Measurements from ENCODE around the gene SUN5. TPM values are rescaled to one million over a fixed set of nuclear protein-coding genes. Genes with fewer than 3 reads are reported as not detected.

The SUN5 gene
- total RNA-seq, 2 donors from 2014 or later: not detected

DNA sequence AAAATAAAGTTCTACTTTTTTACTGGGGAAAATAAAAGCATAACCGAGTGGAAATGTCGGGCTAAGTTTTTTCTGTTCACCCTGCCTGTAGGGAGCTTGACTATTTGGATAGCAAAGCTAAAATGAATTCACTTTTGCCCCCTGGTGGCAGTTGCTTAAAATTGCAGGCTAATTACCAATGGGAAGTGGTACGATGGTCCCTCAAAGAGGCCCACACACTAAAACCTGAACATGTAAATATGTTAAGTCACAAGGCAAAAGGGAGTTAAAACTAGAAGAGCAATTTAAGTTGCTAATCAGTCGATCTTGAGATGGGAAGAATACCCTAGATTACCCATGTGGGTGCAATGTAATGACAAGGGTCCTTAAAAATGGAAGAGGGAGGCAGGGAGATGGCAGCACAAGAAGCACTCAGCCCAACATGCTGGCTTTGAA lies 916 bp upstream of the SUN5 start:
- DNase-seq: no peak
- ATAC-seq: no peak
- intact Hi-C loops (cut with DNase I, micrococcal nuclease): no loop called here

DNA sequence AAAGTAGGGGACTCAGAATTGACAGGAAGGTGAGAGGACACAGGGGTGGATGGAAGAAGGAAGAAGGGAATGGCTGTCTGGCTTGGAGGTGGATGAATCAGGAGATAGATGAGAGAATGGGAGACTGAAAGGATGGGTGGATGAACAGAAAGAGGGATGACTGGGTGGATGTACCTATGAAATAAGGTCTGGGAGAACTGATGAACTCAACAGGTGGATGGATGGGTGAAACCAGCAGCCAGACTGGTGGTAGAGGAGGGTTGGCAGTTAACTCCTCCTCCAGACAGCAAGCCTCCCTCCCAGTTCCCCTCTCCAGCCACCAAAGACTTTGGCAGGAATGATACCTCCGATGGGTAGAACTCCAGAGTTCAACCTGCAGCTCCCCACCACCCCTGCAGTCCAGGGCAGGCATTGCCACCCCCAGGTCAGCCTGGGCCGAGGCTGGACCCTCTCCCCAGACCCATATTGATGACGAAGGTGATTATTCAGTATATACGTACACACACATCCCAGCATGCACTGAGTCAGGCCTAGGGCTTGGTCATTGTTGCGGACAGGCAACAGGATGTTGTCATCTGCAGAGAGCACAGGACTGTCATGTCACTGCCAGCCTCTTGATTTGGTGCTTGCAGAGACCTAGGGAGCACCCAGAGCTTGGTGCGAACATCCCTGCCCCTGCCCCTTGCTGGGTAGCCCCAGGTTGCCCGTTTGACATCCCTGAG lies 2.0 kb downstream of the SUN5 start:
- ATAC-seq (no peak), DNase-seq (no peak)
- intact Hi-C loops (cut with DNase I, micrococcal nuclease): no loop called here

DNA sequence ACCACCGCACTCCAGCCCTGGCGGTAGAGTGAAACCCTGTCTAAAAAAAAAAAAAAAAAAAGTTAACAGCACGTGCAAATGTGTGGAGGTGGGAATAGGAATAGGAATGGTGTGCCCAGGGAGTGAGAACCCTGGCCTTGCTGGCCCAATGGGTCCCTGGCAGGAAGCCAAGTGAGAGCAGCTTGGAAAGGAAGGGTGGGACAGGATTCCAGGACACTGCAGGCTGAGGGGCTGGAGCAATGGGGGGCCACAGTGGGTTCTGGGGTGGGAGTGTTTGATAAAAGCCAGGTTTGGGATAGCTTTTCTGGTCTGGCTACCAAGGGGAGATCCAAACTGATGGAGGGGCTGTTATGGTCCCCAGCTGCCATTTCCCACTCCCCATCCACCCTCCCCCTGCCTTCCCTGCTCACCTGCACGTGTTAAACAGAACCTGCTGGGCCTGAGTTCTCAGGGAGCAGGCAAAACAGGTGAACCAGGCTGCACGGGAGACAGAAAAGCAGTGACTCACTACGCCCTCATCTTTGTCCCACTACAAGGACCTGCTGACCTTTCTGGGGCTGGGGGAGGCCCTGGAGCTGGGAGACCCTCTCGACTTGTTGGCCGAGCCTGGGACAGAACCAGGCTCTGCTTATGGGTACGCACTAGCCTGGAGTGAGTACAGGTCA lies 3.3 kb downstream of the SUN5 start:
- DNase-seq (no peak), ATAC-seq (no peak)
- intact Hi-C loops (cut with DNase I, micrococcal nuclease): no loop called here

DNA sequence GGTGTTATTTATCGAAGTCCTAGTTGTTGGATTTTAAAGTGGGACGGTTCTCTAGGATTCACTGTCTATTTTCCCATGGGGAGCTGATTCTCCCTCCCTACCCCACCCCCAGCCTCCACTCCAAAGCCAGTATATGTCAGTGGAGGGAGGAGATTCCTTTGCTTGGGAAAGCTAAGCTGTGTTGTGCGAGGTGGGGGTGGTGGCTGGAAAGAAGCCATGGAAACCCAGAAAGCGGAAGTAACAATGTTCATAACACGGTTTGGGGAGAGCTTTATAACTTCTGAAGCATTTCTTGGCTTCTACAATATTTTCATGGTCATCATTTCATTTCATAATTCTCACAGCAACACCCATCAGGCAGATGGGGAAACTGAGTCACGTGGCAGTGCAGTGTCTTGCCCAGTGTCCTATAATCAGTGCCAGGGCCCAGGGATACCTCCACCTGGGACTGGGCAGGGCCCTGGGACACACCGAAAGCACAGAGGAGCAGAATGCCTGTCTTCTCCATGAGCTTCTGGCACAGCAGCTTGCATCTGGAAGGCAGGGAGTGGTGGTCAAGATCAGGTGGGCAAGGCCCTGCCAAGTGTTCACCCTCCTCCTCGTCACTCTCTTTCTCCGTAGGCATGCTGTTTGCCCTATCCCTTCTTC lies 4.5 kb downstream of the SUN5 start:
- no peak for DNase-seq
- intact Hi-C loops (cut with DNase I, micrococcal nuclease): no loop called here
- ATAC-seq: no peak

DNA sequence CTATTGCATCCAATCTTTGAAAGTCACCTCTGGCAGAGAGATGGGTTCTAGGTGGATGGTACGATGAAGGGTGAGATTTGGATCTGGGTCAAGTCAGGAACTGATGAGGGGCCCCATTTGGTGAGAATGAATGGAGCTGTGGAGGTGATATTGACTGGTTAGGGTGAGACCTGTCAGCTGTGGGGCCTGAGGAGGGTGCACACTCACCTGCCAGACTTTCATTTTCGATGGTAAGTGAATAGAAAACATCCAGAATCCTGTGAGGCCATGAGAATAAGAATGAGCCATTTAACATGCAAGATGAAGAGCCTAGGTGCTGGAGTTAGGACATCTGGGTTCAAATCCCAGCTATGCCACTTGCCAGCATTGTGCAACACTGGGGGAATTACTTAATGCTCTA lies 6.8 kb downstream of the SUN5 start:
- no peak for ATAC-seq
- DNase-seq: no peak
- intact Hi-C loops (cut with DNase I, micrococcal nuclease): no loop called here

DNA sequence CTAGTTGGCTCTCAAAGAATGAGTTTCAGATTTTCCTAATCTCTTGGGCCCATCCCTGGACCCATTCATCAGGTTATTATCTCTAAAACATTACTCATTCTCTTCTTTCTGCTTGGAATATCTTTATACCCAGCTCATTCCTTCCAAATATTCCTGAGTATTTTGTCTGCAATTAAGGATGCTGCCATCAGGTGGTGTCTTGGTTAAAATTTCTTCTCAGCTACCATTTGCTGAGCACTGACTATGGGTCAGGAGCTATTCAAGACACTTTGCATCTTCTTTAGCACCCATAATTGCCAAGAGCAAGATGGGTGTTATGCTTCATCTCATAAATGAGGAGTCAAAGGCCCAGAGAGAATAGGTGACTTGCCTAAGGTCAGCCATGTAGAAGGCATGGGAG lies 8.4 kb downstream of the SUN5 start:
- intact Hi-C loops (cut with DNase I, micrococcal nuclease): no loop called here
- ATAC-seq (no peak), DNase-seq (no peak)

DNA sequence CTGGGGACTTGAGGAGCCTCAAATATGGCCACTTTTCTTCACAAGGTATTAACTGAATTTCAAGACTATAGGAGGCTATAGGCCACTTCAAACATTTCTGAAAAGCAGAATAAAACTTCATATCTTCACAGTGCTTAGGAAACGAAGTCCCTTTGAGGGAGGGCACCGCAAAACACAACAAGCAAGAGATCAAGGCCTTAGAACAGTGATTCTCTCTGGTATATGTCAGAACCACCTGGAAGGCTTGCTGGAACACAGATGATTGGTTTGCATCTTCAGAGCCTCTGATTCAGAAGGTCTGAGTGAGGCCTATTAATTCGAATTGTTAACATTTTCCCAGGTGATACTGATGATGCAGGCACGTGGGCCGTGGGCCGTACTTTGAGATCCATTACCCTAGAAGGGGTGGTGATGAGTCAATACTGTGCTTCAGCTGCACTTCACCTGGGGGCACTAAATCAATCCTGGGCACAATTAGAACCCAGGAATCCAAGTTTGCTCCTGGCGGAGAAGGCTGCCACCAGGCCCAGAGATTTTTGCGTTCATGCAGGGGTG lies 10.7 kb downstream of the SUN5 start:
- intact Hi-C loops (cut with DNase I, micrococcal nuclease): no loop called here
- ATAC-seq (no peak), DNase-seq (no peak)

DNA sequence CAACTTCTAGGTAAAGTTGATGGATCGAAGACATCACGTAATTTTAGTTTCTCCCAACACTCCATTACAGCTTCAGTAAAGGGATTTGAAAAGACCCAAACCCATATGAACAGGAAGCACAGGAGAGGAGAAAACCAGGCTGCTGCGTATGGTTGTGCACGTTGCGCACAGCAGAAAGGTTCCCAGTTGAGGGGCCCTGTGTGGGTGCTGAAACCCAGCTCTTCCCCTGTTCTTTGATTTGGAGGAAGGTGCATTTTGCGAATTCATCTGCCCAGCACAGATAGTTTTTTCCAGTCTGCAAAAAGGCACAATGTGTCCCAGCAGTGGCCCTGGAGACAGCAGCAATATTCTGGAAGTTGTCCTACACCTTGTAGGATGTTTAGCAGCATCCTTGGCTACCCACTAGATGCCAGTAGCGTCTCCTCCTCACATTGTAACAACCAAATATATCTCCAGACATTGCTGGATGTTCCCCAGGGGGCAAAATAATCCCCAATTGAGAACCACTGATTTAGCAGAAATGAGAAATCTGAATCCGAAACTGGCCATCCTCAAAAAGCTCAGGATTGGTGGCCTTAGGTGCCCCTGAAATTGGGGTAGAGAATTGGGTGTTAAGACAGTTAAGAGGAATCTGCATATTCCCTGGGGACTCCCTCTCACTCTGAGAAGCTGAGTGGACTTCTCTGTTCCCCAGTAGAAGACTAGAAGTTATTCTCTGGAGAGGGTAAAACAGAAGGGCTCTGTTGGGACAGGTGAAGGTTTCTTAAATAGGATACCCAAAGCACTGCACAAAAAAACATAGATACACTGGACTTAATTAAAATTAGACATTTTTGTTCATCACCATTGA lies 12.2 kb downstream of the SUN5 start:
- intact Hi-C loops (cut with DNase I, micrococcal nuclease): no loop called here
- ATAC-seq: no peak
- DNase-seq: no peak

DNA sequence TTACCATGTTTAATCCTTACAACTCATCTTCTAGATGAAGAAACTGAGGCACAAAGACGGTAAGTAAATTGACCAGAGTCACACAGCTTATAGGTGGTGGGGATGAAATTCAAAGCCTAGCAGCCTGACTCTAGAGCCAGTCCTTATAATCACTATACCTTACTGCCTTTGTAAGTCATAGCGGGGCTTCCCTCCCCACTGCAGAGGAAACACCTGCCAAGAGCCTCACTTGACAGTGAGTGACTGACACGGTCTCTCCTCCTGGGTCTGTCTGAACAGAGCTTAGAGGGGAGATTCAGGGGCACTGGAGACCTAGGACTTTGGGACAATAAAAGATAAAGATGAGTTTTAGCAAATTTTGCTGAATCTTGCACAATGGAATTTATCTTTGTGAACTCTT lies 12.8 kb downstream of the SUN5 start:
- ATAC-seq (no peak), DNase-seq (no peak)
- intact Hi-C loops (cut with DNase I, micrococcal nuclease): no loop called here

DNA sequence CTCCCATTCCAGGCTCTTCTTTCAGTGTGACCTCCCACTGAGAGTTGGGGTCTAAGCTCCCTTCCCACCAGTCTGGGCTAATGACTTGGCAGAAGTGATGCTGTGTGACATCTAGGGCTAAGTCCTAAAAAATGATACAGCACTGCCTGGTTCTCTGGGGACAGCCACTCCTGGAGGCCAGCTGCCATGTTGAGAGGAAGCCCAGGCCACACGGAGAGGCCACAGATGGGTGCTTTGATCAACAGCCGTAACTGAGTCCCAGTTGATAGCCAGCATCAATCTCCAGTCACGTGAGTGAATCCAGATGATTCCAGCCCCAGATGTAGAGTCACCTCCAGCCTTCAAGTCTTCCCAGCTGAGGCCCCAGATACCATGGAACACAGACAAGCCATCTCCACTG lies 13.8 kb downstream of the SUN5 start:
- intact Hi-C loops (cut with DNase I, micrococcal nuclease): no loop called here
- ATAC-seq (no peak), DNase-seq (no peak)

DNA sequence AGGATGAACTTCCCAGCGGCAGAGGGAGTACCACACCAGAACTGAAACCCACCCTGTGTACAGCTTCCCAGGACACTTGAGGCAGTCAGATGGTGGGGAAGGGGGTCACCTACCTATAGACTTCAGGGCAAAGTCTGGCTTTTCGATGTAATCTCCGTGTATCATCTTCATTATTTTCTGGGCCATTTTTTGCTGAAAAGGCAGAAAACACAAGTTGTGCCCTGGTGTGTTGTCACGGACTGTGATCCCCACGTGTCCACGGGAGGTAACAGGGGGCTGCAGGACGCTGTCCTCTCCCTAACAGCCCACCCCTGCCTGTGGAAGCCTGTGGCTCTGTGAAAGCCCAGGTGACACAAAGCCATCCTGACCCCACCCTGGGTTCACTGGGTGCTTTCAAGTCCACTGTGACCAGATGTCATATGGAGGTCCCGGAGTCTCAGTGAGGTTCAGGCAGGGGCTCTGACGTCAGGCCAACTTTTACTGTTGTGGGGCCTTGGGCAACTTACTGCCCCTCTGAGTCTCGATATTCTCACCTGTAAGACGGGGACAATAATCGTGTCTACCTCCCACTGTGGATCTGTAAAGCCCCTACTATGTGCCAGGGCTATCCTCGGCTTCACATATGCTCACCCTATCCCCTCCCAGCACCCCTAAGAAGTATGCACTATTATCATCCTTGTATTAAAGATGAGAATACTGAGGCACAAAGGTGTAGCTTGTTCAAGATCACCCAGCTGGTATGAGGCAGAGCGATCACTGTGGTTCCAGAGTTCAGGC lies 14.5 kb downstream of the SUN5 start:
- intact Hi-C loops (cut with DNase I, micrococcal nuclease): no loop called here
- ATAC-seq (no peak), DNase-seq (no peak)

DNA sequence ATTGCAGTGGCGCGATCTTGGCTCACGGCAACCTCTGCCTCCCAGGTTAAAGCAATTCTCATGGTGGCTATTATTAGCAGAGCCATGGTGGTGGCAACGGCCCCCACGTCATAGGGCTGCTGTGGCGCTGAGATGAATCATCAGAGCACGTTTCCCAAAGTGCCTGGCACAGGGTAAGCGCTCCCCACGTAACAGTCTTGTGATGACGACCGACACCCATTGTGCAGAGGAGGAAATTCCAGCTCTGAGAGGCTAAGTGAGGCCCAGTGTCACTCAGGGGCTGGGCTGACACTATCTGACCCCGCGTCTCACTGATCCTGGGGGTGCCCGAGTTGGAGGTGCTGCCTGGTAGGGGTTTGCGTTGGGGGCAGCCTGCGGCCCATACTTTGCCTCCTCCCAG lies 16.2 kb downstream of the SUN5 start:
- intact Hi-C loops (cut with DNase I, micrococcal nuclease): no loop called here
- no peak for ATAC-seq
- no peak for DNase-seq

DNA sequence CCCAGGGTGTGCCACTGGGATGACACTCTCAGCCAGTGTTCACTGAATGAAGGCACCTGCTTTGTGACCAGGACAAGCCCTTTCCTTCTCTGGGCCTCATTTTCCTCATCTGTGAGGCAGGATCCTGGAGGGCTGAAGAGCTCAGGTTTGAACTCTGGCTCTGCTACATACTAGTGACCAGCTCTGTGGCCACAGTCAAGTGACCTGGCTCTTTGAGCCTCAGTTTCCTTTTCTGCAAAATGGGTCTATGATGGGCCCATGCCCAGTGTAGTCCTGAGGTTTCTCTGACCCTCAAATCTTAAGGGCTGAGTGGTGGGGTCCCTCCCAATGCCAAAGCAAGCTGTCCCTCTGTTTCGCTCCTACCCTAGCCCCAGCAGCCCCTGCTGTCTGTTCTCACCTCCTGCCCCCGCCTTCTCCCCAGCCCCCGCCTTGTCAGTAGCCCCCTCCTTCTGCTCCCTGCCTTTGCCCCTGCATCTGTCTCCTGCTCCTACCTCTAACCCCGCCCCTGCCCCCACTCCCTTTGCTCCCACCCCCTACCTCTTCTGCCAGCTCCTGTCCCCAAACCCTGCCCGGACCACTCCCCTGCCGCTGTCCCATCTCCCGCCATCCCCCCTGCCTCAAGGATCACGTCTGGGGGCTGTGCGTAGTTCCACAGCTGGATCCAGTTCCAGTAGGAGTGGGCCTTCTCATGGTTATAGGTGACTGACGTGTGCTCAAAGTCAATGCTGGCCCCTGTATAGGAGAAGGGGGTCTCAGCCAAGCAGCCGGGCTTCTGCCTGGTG lies 17.0 kb downstream of the SUN5 start:
- no peak for ATAC-seq
- intact Hi-C loops (cut with DNase I, micrococcal nuclease): no loop called here
- DNase-seq: no peak

DNA sequence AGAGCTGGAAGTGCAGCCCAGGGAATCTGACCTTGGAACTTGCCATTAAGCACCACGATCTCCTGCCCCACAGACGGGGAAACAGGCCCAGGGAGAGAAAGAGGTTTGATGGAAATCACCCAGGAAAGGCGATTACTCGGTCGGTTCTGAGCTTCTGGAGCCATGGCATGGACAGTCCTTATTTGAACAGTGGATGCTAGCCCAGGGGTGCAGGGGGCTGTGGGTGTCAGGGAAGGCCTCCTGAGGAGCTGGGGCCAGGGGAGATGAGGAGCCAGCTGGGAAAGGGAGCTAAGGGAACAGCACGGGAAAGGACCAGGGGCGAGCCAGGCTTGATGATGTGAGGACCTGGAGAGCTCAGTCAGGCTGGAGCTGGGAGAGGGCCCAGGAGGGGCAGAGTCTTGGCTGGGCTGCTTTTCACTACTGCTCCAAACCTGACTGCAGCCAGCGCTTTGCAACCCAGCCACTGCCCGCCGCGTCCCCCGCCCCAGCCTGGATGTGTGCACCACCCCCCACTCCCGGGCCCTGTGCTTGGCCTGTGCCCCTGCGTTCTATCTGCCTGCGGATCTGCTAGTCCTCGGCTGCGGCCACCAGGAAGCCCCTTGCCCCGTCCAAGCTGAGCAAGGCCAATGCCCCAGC lies 17.8 kb downstream of the SUN5 start:
- no peak for ATAC-seq
- intact Hi-C loops (cut with DNase I, micrococcal nuclease): no loop called here
- no peak for DNase-seq

DNA sequence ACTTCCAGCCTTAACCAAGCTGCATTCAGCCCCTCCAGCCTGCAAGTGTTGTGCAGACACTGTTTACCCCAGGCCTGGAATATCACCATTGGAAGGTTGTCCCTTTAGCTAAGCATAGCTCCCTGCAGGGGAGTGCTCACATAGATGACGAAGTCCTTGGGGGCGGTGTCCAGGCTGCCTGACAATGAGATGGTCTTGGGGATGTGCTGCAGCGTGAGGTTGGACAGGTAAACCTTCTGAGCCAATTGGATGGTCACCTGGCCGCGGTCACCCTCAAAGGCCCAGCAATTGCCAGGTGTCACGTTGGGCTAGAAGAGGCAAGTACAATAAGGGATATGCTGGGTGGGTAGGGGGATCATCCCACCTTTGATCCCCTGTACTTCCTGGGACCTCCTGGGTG lies 18.6 kb downstream of the SUN5 start:
- ATAC-seq (no peak), DNase-seq (no peak)
- intact Hi-C loops (cut with DNase I, micrococcal nuclease): no loop called here

DNA sequence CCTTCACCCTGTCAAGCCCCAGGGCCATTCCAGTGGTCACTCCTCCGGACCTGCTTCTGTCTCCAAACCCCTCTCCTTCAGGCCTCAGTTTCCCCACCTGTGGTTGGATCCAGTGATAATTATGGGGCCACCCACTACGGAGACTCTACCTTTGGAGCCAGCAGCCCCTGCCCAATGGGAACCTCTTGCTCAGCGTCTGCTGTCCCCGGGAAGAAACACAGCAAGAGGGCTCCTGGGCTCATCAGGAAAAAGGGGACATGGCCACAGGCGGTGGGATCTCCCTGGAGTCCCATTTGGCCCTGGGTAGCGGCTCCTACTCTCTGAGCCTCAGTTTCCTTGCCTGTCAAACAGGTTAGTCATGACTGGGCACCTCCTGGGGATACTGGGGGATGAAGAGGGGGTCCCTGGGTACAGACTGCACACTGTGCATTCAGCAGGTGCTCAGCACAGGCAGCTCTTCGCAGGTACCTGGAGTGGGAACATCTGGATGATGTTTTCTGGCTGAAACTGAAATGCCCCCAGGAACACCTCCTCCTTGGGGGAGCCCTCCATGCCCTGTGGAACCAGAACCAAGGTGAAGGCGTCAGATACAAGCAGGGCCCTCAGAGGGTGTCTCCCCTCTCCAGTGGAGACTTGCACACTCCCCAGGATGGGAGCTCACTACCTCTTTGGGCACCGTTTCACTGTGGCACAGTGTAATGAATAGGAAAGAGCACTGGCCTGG lies 19.4 kb downstream of the SUN5 start:
- no peak for DNase-seq
- intact Hi-C loops (cut with DNase I, micrococcal nuclease): no loop called here

DNA sequence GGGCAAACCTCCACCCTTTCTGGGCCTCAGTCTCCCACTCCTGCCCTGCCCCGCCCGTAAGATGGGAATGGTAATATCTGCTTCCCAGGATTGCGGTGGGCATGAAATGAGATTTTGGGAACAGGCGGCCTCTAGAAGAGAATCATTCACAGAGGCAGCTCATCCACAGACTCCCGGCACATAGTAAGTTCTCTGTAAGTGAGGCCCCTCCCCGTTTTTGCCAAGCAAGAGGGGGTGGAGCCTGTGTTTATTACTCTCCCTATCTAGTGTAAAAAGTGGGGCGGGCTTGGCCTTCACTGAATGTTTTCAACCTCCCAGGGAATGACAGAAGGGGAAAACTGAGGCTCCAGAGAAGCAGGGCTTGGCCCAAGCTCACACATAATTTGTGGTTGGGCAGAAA lies 20.0 kb downstream of the SUN5 start:
- ATAC-seq: no peak
- DNase-seq: no peak
- intact Hi-C loops (cut with DNase I, micrococcal nuclease): no loop called here

More for the DNA sequence above, 19.4 kb downstream of the SUN5 start:
- ATAC-seq: no peak
